ENCODE results near the gene PPP2R5C.

The PPP2R5C gene

DNA sequence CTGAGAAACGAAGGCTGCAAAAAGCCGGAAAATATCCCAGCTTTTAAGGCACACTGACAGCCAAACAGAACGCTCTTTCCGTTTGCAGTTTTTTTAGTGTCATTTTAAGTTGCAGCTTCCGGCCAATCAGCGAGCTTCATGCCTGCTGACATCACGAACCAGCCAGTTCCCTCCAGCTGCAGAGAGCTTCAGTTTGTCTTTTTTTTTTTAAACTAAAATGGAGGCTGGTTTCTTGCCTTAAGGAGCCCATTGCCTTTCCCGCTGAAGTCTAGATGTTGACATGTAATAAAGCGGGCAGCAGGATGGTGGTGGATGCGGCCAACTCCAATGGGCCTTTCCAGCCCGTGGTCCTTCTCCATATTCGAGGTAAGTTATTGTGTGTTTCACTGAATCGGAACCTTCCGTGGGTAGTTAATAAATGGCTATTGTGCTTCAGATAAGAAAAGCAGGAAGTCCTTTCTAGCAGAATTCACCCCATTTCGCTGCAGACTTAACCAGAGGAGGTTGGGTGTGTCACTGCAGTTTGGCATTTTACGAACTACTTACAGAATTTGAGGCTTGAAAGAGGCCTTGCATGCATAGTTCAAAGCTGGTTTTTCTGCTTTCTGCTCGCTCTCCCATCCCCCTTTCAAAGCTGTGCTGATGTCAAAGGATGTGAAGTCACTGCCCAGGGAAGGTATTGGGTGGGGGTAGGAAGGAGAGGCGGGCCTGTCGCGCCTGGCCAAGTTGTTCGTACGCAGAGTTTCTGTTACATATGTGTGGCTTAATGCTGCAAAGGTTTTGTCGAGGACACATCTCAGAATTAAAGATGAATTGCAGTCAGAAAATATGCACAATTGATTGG, 48.4 kb downstream of the PPP2R5C start:
- Histone ChIP-seq H3K9ac (ENCODE audit: low read depth, low read length) (peak overlapping the region; percentile 84), H3K9me3 (ENCODE audit: insufficient read depth, low read depth, low read length) (no peaks in the 10 kb centered on the region), H3K4me1 (ENCODE audit: insufficient read depth, low read length) (peaks cover 24% of the 10 kb centered on the region), H3K4me3 (ENCODE audit: low read length) (peak overlapping the region; percentile 77), H3K27ac (ENCODE audit: low read depth, low read length) (peak overlapping the region; percentile 97), H3K36me3 (ENCODE audit: insufficient read depth, low read length) (no peaks in the 10 kb centered on the region), H3K27me3 (ENCODE audit: insufficient read depth, low read length) (no peaks in the 10 kb centered on the region)
- WGBS = under 1% methylated on average over 23 of the region's 23 CpGs

DNA sequence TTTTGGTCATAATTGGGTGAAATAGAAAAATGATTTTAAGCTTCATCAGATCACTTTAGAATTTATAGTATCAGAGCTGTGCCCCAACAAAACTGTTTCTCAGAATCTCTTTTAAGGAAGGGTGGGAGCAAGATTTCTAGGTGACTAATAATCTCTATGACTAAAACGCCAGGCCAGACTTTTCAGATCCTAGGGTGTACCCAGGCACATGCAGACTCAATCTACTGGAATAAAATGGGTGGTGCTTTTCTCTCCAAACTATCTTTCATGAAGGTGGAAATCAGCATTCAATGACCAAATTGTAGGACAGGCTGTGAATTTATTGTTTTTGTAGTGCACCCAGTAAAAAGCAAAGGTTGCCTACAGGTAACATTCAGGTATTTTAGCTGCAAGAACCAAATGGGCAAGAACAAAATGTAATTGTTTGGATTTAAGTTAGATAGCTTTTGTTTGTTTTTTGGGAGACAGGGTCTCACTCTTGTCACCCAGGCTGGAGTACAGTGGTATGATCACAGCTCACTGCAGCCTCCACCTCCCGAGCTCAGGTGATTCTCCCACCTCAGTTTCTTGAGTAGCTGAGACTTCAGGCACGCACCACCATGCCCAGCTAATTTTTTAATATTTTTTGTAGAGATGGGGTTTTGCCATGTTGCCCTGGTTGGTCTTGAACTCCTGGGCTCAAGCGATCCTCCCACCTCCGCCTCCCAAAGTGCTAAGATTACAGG, 49.5 kb downstream of the PPP2R5C start:
- H3K4me3 ChIP-seq (ENCODE audit: low read length) = peak overlapping the region; percentile 77
- peaks cover 24% of the 10 kb centered on the region for H3K4me1 ChIP-seq (ENCODE audit: insufficient read depth, low read length)
- peak overlapping the region; percentile 97; the same call in 1 of the 2 replicates for H3K27ac ChIP-seq (ENCODE audit: low read depth, low read length)
- H3K9me3 ChIP-seq (ENCODE audit: insufficient read depth, low read depth, low read length) = no peaks in the 10 kb centered on the region
- 89% methylated on average over 4 of the region's 5 CpGs for WGBS
- peak overlapping the region; percentile 84 for H3K9ac ChIP-seq (ENCODE audit: low read depth, low read length)
- no peaks in the 10 kb centered on the region for H3K27me3 ChIP-seq (ENCODE audit: insufficient read depth, low read length)
- no peaks in the 10 kb centered on the region for H3K36me3 ChIP-seq (ENCODE audit: insufficient read depth, low read length)

DNA sequence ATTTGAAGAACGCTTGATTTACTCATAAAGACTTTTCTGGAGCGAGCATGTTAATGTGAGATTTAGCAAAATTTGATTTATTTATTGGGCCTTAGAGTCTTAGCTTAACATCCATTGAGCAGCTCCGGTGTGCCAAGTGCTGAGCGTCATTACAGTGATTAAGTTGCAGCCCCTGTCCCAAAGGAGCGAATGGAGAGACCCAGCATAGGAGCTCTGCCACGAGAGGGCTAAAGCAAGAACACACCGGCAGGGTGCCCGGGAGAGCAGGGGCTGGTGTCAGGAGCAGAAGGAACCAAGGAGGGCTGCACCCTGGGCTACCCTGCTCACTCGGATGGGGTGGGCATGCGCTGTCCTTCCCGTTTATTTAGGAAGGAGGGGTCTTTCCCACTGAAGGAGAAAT, 50.6 kb downstream of the PPP2R5C start:
- Histone ChIP-seq H3K9me3 (ENCODE audit: insufficient read depth, low read depth, low read length) (no peaks in the 10 kb centered on the region), H3K27ac (ENCODE audit: low read depth, low read length) (no peak overlapping the region), H3K4me3 (ENCODE audit: low read length) (no peak overlapping the region), H3K9ac (ENCODE audit: low read depth, low read length) (no peak overlapping the region), H3K4me1 (ENCODE audit: insufficient read depth, low read length) (peaks cover 24% of the 10 kb centered on the region), H3K36me3 (ENCODE audit: insufficient read depth, low read length) (no peaks in the 10 kb centered on the region), H3K27me3 (ENCODE audit: insufficient read depth, low read length) (no peaks in the 10 kb centered on the region)
- WGBS = 89% methylated on average over 11 of the region's 11 CpGs

DNA sequence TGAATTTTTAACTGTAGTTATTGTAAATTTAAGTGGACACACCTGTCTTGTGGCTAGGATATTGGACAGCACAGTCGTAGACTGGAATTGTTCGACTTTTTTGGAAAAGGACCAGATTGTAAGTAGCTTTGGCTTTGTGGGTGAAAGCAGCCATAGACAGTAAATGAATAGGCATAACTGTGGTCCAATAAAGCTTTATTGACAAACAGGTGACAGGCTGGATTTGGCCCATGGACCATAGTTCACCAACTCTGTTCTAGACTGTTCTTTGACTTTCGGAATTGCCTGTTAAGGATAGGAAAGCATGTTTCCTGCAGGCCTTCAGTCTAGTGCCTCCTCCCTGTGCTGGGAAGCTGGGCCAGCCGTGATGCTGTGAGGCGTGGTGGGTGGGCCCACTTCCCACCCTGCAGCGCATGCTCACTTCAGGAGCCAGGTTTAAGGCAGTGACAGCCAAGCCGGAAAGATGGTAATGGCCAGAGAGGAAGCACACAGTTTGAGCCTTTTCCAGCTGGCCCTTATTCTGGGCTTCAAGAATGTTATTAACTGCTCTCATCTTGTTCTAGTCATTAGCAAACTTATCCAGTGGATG, 51.8 kb downstream of the PPP2R5C start:
- Histone ChIP-seq H3K27ac (ENCODE audit: low read depth, low read length) (no peak overlapping the region), H3K9ac (ENCODE audit: low read depth, low read length) (no peak overlapping the region), H3K27me3 (ENCODE audit: insufficient read depth, low read length) (no peaks in the 10 kb centered on the region), H3K36me3 (ENCODE audit: insufficient read depth, low read length) (no peaks in the 10 kb centered on the region), H3K9me3 (ENCODE audit: insufficient read depth, low read depth, low read length) (no peaks in the 10 kb centered on the region), H3K4me1 (ENCODE audit: insufficient read depth, low read length) (peaks cover 15% of the 10 kb centered on the region), H3K4me3 (ENCODE audit: low read length) (no peak overlapping the region)
- WGBS = 94% methylated on average over 7 of the region's 7 CpGs

DNA sequence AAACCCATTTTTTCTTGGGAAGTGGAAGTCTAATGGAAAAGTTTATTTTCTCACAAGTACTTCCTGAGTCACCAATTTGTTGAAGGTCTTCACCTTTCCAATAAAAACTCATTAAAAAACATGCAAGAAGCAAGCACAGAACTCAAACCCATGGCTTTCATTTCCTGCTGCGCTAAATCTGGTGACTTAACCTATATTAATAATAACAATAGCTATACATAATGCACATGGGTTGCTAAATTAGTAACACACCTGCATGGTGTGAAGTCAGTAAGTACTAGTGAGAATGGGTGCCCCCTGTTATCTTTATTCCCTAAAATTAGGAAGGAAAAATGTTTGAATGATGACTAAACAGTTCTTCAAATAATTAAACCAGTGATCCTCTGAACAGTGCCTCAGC, 52.3 kb downstream of the PPP2R5C start:
- Histone ChIP-seq H3K4me1 (ENCODE audit: insufficient read depth, low read length) (peaks cover 10% of the 10 kb centered on the region), H3K36me3 (ENCODE audit: insufficient read depth, low read length) (no peaks in the 10 kb centered on the region), H3K9me3 (ENCODE audit: insufficient read depth, low read depth, low read length) (no peaks in the 10 kb centered on the region), H3K27me3 (ENCODE audit: insufficient read depth, low read length) (no peaks in the 10 kb centered on the region), H3K27ac (ENCODE audit: low read depth, low read length) (no peak overlapping the region), H3K4me3 (ENCODE audit: low read length) (no peak overlapping the region), H3K9ac (ENCODE audit: low read depth, low read length) (no peak overlapping the region)
- no CpG with 5 or more reads among the region's 1 CpG for WGBS

DNA sequence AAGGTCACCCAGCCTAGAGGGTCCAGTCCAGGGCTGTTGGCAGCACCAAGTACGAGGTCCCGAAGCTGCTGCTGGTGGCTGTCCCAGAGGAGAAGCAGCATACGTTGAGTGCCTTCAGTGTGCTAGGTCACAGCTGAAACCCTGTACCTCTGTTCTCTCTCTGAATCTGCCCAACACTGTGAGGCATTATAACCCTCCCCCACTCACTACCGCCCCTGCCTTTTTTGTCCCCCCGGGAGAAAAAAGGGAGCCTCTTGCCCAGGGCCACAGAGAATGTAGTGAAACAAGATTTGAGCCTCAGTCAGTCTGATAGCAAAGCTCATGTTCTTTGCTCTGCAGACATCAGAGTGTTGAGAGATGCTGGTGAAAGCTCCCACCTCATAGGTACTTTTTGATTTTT, 53.4 kb downstream of the PPP2R5C start:
- H3K9me3 ChIP-seq (ENCODE audit: insufficient read depth, low read depth, low read length) = no peaks in the 10 kb centered on the region
- no peak overlapping the region for H3K27ac ChIP-seq (ENCODE audit: low read depth, low read length)
- H3K36me3 ChIP-seq (ENCODE audit: insufficient read depth, low read length) = no peaks in the 10 kb centered on the region
- no peaks in the 10 kb centered on the region for H3K27me3 ChIP-seq (ENCODE audit: insufficient read depth, low read length)
- H3K4me3 ChIP-seq (ENCODE audit: low read length) = no peak overlapping the region
- peaks cover 4% of the 10 kb centered on the region; the same call in 1 of the 2 replicates for H3K4me1 ChIP-seq (ENCODE audit: insufficient read depth, low read length)
- no peak overlapping the region for H3K9ac ChIP-seq (ENCODE audit: low read depth, low read length)
- WGBS = 92% methylated on average over 5 of the region's 5 CpGs

DNA sequence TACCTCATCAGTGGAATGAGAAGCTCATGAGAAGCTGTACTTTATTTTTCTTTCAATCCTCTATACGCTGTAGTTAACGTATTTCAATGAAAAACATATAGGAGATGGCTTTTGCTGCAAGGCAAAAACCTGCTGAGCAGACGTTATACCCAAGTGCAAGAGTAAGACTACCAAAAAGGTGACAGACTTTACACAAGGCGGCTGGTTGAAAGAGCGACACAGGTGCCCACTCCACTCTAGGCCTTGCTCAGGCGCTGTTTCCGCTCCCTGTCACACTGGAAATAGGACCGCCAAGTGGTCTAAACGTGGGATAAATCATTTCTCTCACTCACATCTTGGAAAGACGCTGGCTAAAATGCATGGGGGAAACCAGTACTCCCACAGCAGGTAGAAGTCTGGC, 54.5 kb downstream of the PPP2R5C start:
- Histone ChIP-seq H3K9ac (ENCODE audit: low read depth, low read length) (no peak overlapping the region), H3K36me3 (ENCODE audit: insufficient read depth, low read length) (no peaks in the 10 kb centered on the region), H3K4me3 (ENCODE audit: low read length) (no peak overlapping the region), H3K4me1 (ENCODE audit: insufficient read depth, low read length) (peaks cover 1% of the 10 kb centered on the region; the same call in 1 of the 2 replicates), H3K27me3 (ENCODE audit: insufficient read depth, low read length) (no peaks in the 10 kb centered on the region), H3K27ac (ENCODE audit: low read depth, low read length) (no peak overlapping the region), H3K9me3 (ENCODE audit: insufficient read depth, low read depth, low read length) (no peaks in the 10 kb centered on the region)
- WGBS = 90% methylated on average over 10 of the region's 10 CpGs

DNA sequence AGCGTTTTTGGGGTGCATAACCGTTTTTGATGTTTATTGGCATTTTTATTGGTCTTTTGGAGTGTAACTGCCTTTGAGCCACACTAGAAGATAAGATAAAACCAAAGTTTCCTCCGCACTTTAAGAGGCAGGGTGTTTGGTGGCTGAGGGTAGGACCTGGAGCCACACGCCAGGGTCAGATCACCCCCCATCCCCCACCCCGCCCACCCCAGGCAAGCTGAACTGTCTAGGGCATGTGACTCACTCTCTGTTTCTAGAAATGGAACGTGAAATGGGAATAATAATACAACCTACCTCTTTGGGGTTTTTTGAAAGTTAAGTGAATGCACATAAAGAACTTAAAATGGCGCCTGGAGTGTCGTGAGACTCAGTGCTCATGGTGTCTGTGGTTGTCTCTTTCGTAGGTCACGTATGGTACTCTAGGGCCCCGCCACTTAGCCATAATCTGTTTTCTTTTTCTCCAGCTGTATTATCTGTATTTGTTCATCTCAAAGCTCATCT, 56.0 kb downstream of the PPP2R5C start:
- no peaks in the 10 kb centered on the region for H3K27me3 ChIP-seq (ENCODE audit: insufficient read depth, low read length)

DNA sequence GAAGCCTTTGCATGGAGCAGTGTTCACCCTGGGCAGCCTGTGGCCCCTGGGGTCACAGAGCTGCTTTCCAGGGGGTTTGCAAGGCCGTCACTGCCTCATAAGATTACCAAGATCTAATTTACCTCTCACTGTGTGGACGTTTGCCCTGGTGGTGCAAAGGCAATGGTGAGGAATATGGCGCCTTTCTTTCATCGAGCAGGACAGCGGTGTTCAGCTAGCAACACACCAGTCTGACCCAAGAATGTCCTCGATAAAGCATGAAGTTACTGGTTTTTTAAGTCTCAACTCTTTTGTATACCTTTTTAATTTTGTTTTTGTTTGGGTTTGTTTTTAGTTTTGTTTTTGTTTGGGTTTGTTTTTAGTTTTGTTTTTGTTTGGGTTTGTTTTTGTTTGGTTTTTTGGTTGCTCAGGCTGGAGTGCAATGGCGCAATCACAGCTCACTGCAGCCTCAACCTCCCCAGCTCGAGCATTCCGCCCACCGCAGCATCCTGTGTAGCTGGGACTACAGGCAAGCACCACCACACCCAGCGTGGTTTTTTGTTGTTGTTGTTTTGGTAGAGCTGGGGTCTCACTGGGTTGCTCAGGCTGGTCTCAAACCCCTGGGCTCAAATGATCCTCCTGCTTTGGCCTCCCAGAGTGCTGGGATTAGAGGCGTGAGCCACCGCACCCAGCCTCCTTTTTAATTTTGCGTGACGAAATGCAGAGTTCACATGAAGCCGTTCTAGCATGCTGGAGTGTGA, 57.9 kb downstream of the PPP2R5C start:
- no peaks in the 10 kb centered on the region for H3K4me1 ChIP-seq (ENCODE audit: insufficient read depth, low read length)
- 94% methylated on average over 16 of the region's 16 CpGs for WGBS
- H3K4me3 ChIP-seq (ENCODE audit: low read length) = no peak overlapping the region
- H3K27me3 ChIP-seq (ENCODE audit: insufficient read depth, low read length) = no peaks in the 10 kb centered on the region
- no peaks in the 10 kb centered on the region for H3K9me3 ChIP-seq (ENCODE audit: insufficient read depth, low read depth, low read length)
- no peak overlapping the region for H3K27ac ChIP-seq (ENCODE audit: low read depth, low read length)
- H3K36me3 ChIP-seq (ENCODE audit: insufficient read depth, low read length) = 0 out of 2 replicates have a peak, but pooled peaks cover 3% of the 10 kb centered on the region
- H3K9ac ChIP-seq (ENCODE audit: low read depth, low read length) = no peak overlapping the region

More for the DNA sequence above, 56.0 kb downstream of the PPP2R5C start:
- Histone ChIP-seq H3K36me3 (ENCODE audit: insufficient read depth, low read length) (no peaks in the 10 kb centered on the region), H3K4me3 (ENCODE audit: low read length) (no peak overlapping the region), H3K9me3 (ENCODE audit: insufficient read depth, low read depth, low read length) (no peaks in the 10 kb centered on the region), H3K27ac (ENCODE audit: low read depth, low read length) (no peak overlapping the region), H3K4me1 (ENCODE audit: insufficient read depth, low read length) (no peaks in the 10 kb centered on the region), H3K9ac (ENCODE audit: low read depth, low read length) (no peak overlapping the region)
- WGBS = 97% methylated on average over 9 of the region's 11 CpGs

DNA sequence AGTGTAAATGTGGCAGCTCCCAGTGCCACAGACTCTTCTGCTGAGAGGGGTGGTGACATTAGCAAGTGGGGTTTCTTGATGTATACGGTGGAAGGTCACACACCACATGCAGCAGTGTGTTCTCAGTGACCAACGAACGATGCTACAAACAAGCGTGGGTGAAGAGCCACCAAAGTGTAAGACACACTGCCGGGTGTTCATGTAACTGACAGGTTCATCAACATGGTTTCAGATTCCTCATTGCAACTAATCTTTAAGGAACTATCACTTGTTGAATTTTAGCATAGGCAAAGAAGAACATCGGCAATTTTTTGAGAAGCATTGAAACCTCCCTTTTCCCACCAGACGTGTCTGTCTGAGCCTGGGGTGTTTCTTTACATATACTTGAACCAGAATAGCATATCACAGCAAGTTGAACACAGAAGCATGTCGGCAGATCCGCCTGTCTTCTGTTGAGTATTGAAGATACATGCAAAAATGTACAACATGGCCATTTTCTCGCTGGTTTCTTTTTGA, 58.8 kb downstream of the PPP2R5C start:
- Histone ChIP-seq H3K4me3 (ENCODE audit: low read length) (no peak overlapping the region), H3K36me3 (ENCODE audit: insufficient read depth, low read length) (0 out of 2 replicates have a peak, but pooled peaks cover 3% of the 10 kb centered on the region), H3K27ac (ENCODE audit: low read depth, low read length) (no peak overlapping the region), H3K4me1 (ENCODE audit: insufficient read depth, low read length) (no peaks in the 10 kb centered on the region), H3K9me3 (ENCODE audit: insufficient read depth, low read depth, low read length) (no peaks in the 10 kb centered on the region), H3K9ac (ENCODE audit: low read depth, low read length) (no peak overlapping the region), H3K27me3 (ENCODE audit: insufficient read depth, low read length) (no peaks in the 10 kb centered on the region)
- WGBS = 96% methylated on average over 10 of the region's 10 CpGs

Data from HUES64 (cell line).